Effector memory CD4-positive, alpha-beta T cell (primary cell): ENCODE data around the gene MAPK8IP3.

Experiments used
- DNase-seq, 3 donors: peaks; one replicate each; pipeline ENCODE4 v3.0.0-alpha.2; 2020
- H3K27ac ChIP-seq: 2 replicates; pipeline ENCODE4 v1.7.0; 2013; ENCODE audit warnings: mild to moderate bottlenecking, low read length, moderate library complexity; ENCODE audit not compliant: insufficient read depth, poor library complexity, severe bottlenecking
- H3K27me3 ChIP-seq: replicated peaks from 2 replicates; pipeline ENCODE4 v1.7.0; 2013; ENCODE audit warnings: mild to moderate bottlenecking, low read length; ENCODE audit not compliant: insufficient read depth, control insufficient read depth, poor library complexity, severe bottlenecking
- H3K36me3 ChIP-seq: 2 replicates; pipeline ENCODE4 v1.7.0; 2013; ENCODE audit warnings: mild to moderate bottlenecking, low read length, moderate library complexity; ENCODE audit not compliant: control insufficient read depth, insufficient read depth
- H3K4me1 ChIP-seq: 2 replicates; pipeline ENCODE4 v1.7.0; 2013; ENCODE audit warnings: low read length, mild to moderate bottlenecking; ENCODE audit not compliant: control insufficient read depth, insufficient read depth, poor library complexity, severe bottlenecking
- H3K4me3 ChIP-seq: 2 replicates; pipeline ENCODE4 v1.7.0; 2013; ENCODE audit warnings: low read length, low read depth, mild to moderate bottlenecking; ENCODE audit not compliant: insufficient read depth, poor library complexity, severe bottlenecking
- H3K9me3 ChIP-seq: 2 replicates; pipeline ENCODE4 v1.7.0; 2013; ENCODE audit warnings: mild to moderate bottlenecking, low read length, moderate library complexity; ENCODE audit not compliant: control insufficient read depth

MAPK8IP3 gene

GRCh38 chr16:1772362-1772907 lies 66.4 kb downstream of the MAPK8IP3 start, which contains the start of gene EME2:
Gene EME2 (plus strand): TSS chr16:1772810. CDS start chr16:1773228, 418 bp downstream.
- H3K36me3 ChIP-seq: peaks cover 34% of the 10 kb centered on the region
- peak within 1 kb of the TSS; percentile 82 for H3K27ac ChIP-seq
- H3K27me3 ChIP-seq: no peaks in the 10 kb centered on the region
- no peaks in the 10 kb centered on the region for H3K9me3 ChIP-seq
- H3K4me3 ChIP-seq: peak within 1 kb of the TSS; percentile 95
- H3K4me1 ChIP-seq: peaks cover 27% of the 10 kb centered on the region
- DNase-seq: peak in 2 of 3 donors; percentile 21 to 36

- Histone ChIP-seq H3K36me3 (peaks cover 34% of the 10 kb centered on the region), H3K4me1 (peaks cover 27% of the 10 kb centered on the region), H3K27me3 (no peaks in the 10 kb centered on the region), H3K9me3 (no peaks in the 10 kb centered on the region), H3K4me3 (peak within 1 kb of the TSS; percentile 95), H3K27ac (peak within 1 kb of the TSS; percentile 82)
- DNase-seq: peak; percentile 54 to 69 (median 57)
Measured at GRCh38 chr16:1772908-1773702, 67.1 kb downstream of the MAPK8IP3 start, which contains the start of gene MRPS34. Gene MRPS34 (minus strand): TSS chr16:1773134. CDS start chr16:1773119, 15 bp downstream.

- H3K4me3 ChIP-seq: peak overlapping the region; percentile 95
- H3K4me1 ChIP-seq: peaks cover 27% of the 10 kb centered on the region
- no peak for DNase-seq
- H3K36me3 ChIP-seq: peaks cover 29% of the 10 kb centered on the region
- H3K9me3 ChIP-seq: no peaks in the 10 kb centered on the region
- peak overlapping the region; percentile 82 for H3K27ac ChIP-seq
- H3K27me3 ChIP-seq: no peaks in the 10 kb centered on the region
Measured at GRCh38 chr16:1773703-1774447, 67.9 kb downstream of the MAPK8IP3 start.

GRCh38 chr16:1774448-1774780 lies 68.4 kb downstream of the MAPK8IP3 start:
- peak overlapping the region; percentile 95 for H3K4me3 ChIP-seq

GRCh38 chr16:1775006-1775845 lies 69.2 kb downstream of the MAPK8IP3 start:
- Histone ChIP-seq H3K36me3 (peaks cover 27% of the 10 kb centered on the region), H3K27me3 (no peaks in the 10 kb centered on the region), H3K4me1 (peaks cover 27% of the 10 kb centered on the region), H3K4me3 (no peak overlapping the region), H3K27ac (no peak overlapping the region), H3K9me3 (no peaks in the 10 kb centered on the region)
- DNase-seq: no peak

More at GRCh38 chr16:1774448-1774780, 68.4 kb downstream of the MAPK8IP3 start:
- H3K9me3 ChIP-seq: no peaks in the 10 kb centered on the region
- no peaks in the 10 kb centered on the region for H3K27me3 ChIP-seq
- peaks cover 27% of the 10 kb centered on the region for H3K4me1 ChIP-seq
- peak overlapping the region; percentile 82 for H3K27ac ChIP-seq
- peaks cover 27% of the 10 kb centered on the region for H3K36me3 ChIP-seq
- no peak for DNase-seq

- Histone ChIP-seq H3K27ac (no peak overlapping the region), H3K4me1 (peaks cover 20% of the 10 kb centered on the region), H3K36me3 (peaks cover 27% of the 10 kb centered on the region)
Measured at GRCh38 chr16:1775846-1776671, 70.1 kb downstream of the MAPK8IP3 start.

GRCh38 chr16:1776672-1776955 lies 70.6 kb downstream of the MAPK8IP3 start:
- H3K4me1 ChIP-seq: peaks cover 25% of the 10 kb centered on the region
- DNase-seq: no peak
- no peak overlapping the region for H3K4me3 ChIP-seq
- peaks cover 27% of the 10 kb centered on the region for H3K36me3 ChIP-seq
- no peaks in the 10 kb centered on the region for H3K9me3 ChIP-seq
- no peak overlapping the region for H3K27ac ChIP-seq
- no peaks in the 10 kb centered on the region for H3K27me3 ChIP-seq

More at GRCh38 chr16:1775846-1776671, 70.1 kb downstream of the MAPK8IP3 start:
- H3K4me3 ChIP-seq: no peak overlapping the region
- no peaks in the 10 kb centered on the region for H3K9me3 ChIP-seq
- no peak for DNase-seq
- no peaks in the 10 kb centered on the region for H3K27me3 ChIP-seq

- Histone ChIP-seq H3K27me3 (no peaks in the 10 kb centered on the region), H3K9me3 (no peaks in the 10 kb centered on the region), H3K36me3 (peaks cover 27% of the 10 kb centered on the region), H3K27ac (no peak overlapping the region), H3K4me3 (no peak overlapping the region), H3K4me1 (peaks cover 26% of the 10 kb centered on the region)
- no peak for DNase-seq
Measured at GRCh38 chr16:1776991-1777374, 71.0 kb downstream of the MAPK8IP3 start.
